AG04450 (cell line): ENCODE results near the gene RASSF5. TPM values are rescaled to one million over a fixed set of nuclear protein-coding genes. Genes with fewer than 3 reads are reported as not detected.

Experiments
- CTCF ChIA-PET: fragments of 300-600, 350-600 bp; formaldehyde crosslinking; extraction: SDS; loops from one replicate; lab custom pipeline; 2022; ENCODE audit warnings: antibody characterized with exemption, inconsistent platforms; lab: Charles Lee
- POLR2A ChIA-PET: fragments of 350-600 bp; formaldehyde crosslinking; extraction: SDS; loops from one replicate; lab custom pipeline; 2021; ENCODE audit warnings: antibody characterized with exemption, inconsistent platforms; lab: Yijun Ruan, JAX
- DNase-seq: peaks from one replicate; pipeline ENCODE4 v3.0.0-alpha.2; 2011; ENCODE audit warnings: low read depth, low spot score
- H3K27ac ChIP-seq: one replicate; pipeline ENCODE4 v1.5.1; 2012; ENCODE audit warnings: low read depth, low read length, control low read depth
- H3K27me3 ChIP-seq: one replicate; pipeline ENCODE4 v1.6.0; 2012; ENCODE audit warnings: low read length; ENCODE audit not compliant: control insufficient read depth, insufficient read depth
- H3K4me3 ChIP-seq: 2 replicates; pipeline ENCODE4 v1.5.1; 2011; ENCODE audit warnings: mild to moderate bottlenecking, low read depth, low read length, control low read depth
- H3K9me3 ChIP-seq: 2 replicates; pipeline ENCODE4 v1.5.1; 2012; ENCODE audit warnings: low read length; ENCODE audit not compliant: control insufficient read depth, insufficient read depth
- polyA plus RNA-seq: library from polyadenylated mRNA; depleted of rRNA; stranded (reverse); fragments of >200 nt; gene quantifications from 2 replicates; pipeline ENCODE4 v1.2.3, GENCODE V29; 2011; rRNA removed
- small RNA-seq: library from RNA; depleted of rRNA; stranded (forward); fragments of <200 nt; gene quantifications from one replicate; pipeline ENCODE3, GENCODE V24; 2012; ENCODE audit warnings: low read depth; ENCODE audit not compliant: insufficient read length
- TF ChIP-seq, protein P1 (sequence below): IDR thresholded peaks from 2 replicates; pipeline ENCODE4 v1.5.1; 2011; ENCODE audit warnings: low read depth, low read length, control low read depth, inconsistent platforms

Gene RASSF5
- polyA plus RNA-seq, 1 experiment: 2.3 TPM

DNA sequence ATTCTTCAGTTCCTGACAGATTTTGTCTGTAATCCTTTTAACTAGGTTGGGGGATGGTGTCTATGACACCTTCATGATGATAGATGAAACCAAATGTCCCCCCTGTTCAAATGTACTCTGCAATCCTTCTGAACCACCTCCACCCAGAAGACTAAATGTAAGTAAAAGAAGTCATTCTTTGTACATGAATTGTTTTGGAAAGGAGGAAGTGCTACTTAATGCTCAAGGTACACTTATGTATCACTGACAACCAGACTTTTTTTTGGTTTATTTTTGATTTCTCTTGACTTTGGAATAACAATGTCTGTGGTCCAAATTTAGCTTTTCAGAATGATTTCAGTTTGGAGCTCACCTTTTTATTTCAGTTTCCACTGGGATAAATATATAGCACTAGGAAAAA lies 130.3 kb downstream of the RASSF5 start:
- no peaks in the 10 kb centered on the region for H3K9me3 ChIP-seq
- CTCF ChIA-PET: interaction anchor here (0.6 to 7.6 kb wide), 6 partner anchors 25 to 345 kb away, joined by 3 to 202 read pairs (median 4); no protein-coding TSS in a partner anchor
- H3K4me3 ChIP-seq: peak overlapping the region; percentile 80; the same call in 1 of the 2 replicates
- TF ChIP-seq, protein P1, sequence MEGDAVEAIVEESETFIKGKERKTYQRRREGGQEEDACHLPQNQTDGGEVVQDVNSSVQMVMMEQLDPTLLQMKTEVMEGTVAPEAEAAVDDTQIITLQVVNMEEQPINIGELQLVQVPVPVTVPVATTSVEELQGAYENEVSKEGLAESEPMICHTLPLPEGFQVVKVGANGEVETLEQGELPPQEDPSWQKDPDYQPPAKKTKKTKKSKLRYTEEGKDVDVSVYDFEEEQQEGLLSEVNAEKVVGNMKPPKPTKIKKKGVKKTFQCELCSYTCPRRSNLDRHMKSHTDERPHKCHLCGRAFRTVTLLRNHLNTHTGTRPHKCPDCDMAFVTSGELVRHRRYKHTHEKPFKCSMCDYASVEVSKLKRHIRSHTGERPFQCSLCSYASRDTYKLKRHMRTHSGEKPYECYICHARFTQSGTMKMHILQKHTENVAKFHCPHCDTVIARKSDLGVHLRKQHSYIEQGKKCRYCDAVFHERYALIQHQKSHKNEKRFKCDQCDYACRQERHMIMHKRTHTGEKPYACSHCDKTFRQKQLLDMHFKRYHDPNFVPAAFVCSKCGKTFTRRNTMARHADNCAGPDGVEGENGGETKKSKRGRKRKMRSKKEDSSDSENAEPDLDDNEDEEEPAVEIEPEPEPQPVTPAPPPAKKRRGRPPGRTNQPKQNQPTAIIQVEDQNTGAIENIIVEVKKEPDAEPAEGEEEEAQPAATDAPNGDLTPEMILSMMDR: no peak
- H3K27me3 ChIP-seq: no peaks in the 10 kb centered on the region
- H3K27ac ChIP-seq: no peak overlapping the region
- no peak for DNase-seq
- POLR2A ChIA-PET: interaction anchor here (0.9 kb wide), 1 partner anchor 37 kb away, joined by 3 read pairs; no protein-coding TSS in a partner anchor

Small RNA genes lying within 50 kb of the gene (small RNA-seq; reads per million reads assigned to genes)
- not detected for gene MIR6769B

Other genes starting within 250 kb of the RASSF5 start
- 20.8 and 27.6 TPM in 2 replicates for gene IKBKE, start 37.1 kb upstream of the RASSF5 start, polyA plus RNA-seq
- 71.8 and 74.0 TPM in 2 replicates for gene EIF2D, start 104.9 kb downstream of the RASSF5 start, polyA plus RNA-seq
- gene DYRK3, start 128.0 kb downstream of the RASSF5 start, polyA plus RNA-seq: 13.4 and 13.8 TPM in 2 replicates
- gene MAPKAPK2, start 177.4 kb downstream of the RASSF5 start, polyA plus RNA-seq: 64.9 and 76.2 TPM in 2 replicates